ENCODE data around the gene RETREG2.

RETREG2 gene

GRCh38 chr2:219225350-219225749, 47.3 kb downstream of the RETREG2 start:
- Histone ChIP-seq H3K4me1 (ENCODE audit: control extremely low read depth in 1 of 4, control insufficient read depth in 4 of 4, insufficient read depth in 4 of 4, low read length in 3 of 4) (peaks cover 7 to 33% (median 29%) of the 10 kb centered on the region in 4 experiments), H3K36me3 (ENCODE audit: control insufficient read depth in 4 of 4, insufficient read depth in 4 of 4, low read length in 3 of 4) (peaks cover 20 to 64% (median 43%) of the 10 kb centered on the region in 4 experiments), H3K9me3 (ENCODE audit: control extremely low read depth in 1 of 5, control insufficient read depth in 4 of 5, insufficient read depth in 2 of 5, low read depth in 1 of 5, low read length in 4 of 5) (no peaks in the 10 kb centered on the region), H3K27ac (ENCODE audit: insufficient read depth in 1 of 2, low read depth in 1 of 2, low read length in 2 of 2, poor library complexity in 1 of 2, severe bottlenecking in 2 of 2) (no peak overlapping the region), H3K4me3 (ENCODE audit: control insufficient read depth in 1 of 7, extremely low read depth in 1 of 7, insufficient read depth in 4 of 7, low read depth in 2 of 7, low read length in 6 of 7) (no peak overlapping the region), H3K27me3 (replicated peaks in 2 of 5; ENCODE audit: control insufficient read depth in 4 of 5, insufficient read depth in 5 of 5, low read length in 4 of 5) (no peaks in the 10 kb centered on the region)
- WGBS (ENCODE audit: insufficient coverage): 37% methylated on average over 3 of the region's 3 CpGs
- peak in 1 of 3 donors; percentile 26 for DNase-seq
- POLR2A ChIA-PET: no interaction called here
- CTCF ChIA-PET: interaction anchor here (1.3 kb wide), 1 partner anchor 68 kb away, joined by 3 read pairs; no protein-coding TSS in a partner anchor

DNA sequence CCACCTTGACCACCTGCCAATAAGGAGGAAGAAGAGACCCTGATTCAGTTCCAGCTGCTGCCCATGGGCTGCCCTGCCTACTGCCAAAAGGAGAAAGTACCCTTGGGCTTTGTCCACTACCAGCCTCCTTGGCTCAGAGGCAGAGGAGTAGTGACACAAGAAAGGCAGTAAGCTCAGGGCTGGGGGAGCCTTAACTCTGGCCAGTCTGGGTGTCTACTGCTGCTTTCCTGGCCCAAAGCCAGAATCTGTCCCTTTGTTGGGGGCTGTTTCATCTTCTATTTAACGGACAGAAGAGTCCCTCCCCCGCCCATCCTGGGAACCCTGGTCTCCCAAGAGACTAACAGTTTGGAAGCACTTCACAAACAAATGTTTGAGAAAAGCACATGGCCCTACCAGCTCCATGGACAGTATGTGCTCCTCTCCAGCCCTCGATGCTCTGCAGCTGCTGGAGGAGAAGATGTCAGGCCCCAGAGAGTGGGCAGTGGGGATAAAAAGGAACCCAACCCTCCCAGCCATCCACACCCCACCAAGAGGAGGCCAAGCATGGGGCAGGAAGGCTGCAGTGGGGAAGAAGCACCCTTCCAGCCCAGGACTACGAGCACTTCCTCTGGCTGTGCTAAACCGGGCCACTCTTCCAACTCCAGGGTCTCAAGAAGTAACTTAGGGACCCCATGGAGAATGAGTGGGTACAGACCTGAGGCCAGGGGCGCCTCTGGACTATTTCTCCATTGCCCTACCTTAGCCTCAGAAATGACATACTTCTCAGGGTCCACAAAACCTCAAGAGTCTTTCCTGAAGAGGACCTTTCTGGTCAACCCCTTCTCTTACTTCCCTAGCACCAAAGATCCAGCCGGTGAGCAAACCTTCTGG, 50.2 kb downstream of the RETREG2 start:
- WGBS (ENCODE audit: insufficient coverage): 35% methylated on average over 6 of the region's 7 CpGs
- peaks cover 21 to 52% (median 31%) of the 10 kb centered on the region in 4 experiments for H3K36me3 ChIP-seq (ENCODE audit: control insufficient read depth in 4 of 4, insufficient read depth in 4 of 4, low read length in 3 of 4)
- CTCF ChIA-PET: interaction anchor here (1.5 to 5.2 kb wide), 5 partner anchors 13 to 198 kb away, joined by 3 to 41 read pairs (median 15); partner anchors contain the start of genes GLB1L, STK16, TUBA4A and TUBA4B

GRCh38 chr2:219228911-219229304, 50.8 kb downstream of the RETREG2 start:
- peak overlapping the region; percentile 85 to 90 for H3K27ac ChIP-seq (ENCODE audit: insufficient read depth in 1 of 2, low read depth in 1 of 2, low read length in 2 of 2, poor library complexity in 1 of 2, severe bottlenecking in 2 of 2)
- H3K27me3 ChIP-seq (replicated peaks in 2 of 5; ENCODE audit: control insufficient read depth in 4 of 5, insufficient read depth in 5 of 5, low read length in 4 of 5): no peaks in the 10 kb centered on the region
- H3K36me3 ChIP-seq (ENCODE audit: control insufficient read depth in 4 of 4, insufficient read depth in 4 of 4, low read length in 3 of 4): peaks cover 20 to 52% (median 31%) of the 10 kb centered on the region in 4 experiments
- POLR2A ChIA-PET: interaction anchor here (0.7 to 2.0 kb wide), 5 partner anchors 10 to 26 kb away, joined by 3 to 12 read pairs (median 4); partner anchors contain the start of genes ABCB6, GLB1L, STK16 and TUBA4A
- H3K4me1 ChIP-seq (ENCODE audit: control extremely low read depth in 1 of 4, control insufficient read depth in 4 of 4, insufficient read depth in 4 of 4, low read length in 3 of 4): peaks cover 10 to 41% (median 36%) of the 10 kb centered on the region in 4 experiments
- CTCF ChIA-PET: interaction anchor here (1.1 to 5.2 kb wide), 10 partner anchors 9 to 67 kb away, joined by 3 to 41 read pairs (median 6); partner anchors contain the start of genes GLB1L, STK16, TUBA4A and TUBA4B
- no peaks in the 10 kb centered on the region for H3K9me3 ChIP-seq (ENCODE audit: control extremely low read depth in 1 of 5, control insufficient read depth in 4 of 5, insufficient read depth in 2 of 5, low read depth in 1 of 5, low read length in 4 of 5)
- 1% methylated on average over 16 of the region's 19 CpGs for WGBS (ENCODE audit: insufficient coverage)
- peak overlapping the region; percentile 60 to 98 (median 91) for H3K4me3 ChIP-seq (ENCODE audit: control insufficient read depth in 1 of 7, extremely low read depth in 1 of 7, insufficient read depth in 4 of 7, low read depth in 2 of 7, low read length in 6 of 7)
- DNase-seq: no peak

More for the DNA sequence above, 50.2 kb downstream of the RETREG2 start:
- POLR2A ChIA-PET: interaction anchor here (0.6 to 2.0 kb wide), 5 partner anchors 9 to 415 kb away, joined by 3 to 12 read pairs (median 4); partner anchors contain the start of genes ABCB6, GLB1L, STK16 and TUBA4A
- Histone ChIP-seq H3K4me3 (ENCODE audit: control insufficient read depth in 1 of 7, extremely low read depth in 1 of 7, insufficient read depth in 4 of 7, low read depth in 2 of 7, low read length in 6 of 7) (peak overlapping the region; percentile 60 to 98 (median 91)), H3K4me1 (ENCODE audit: control extremely low read depth in 1 of 4, control insufficient read depth in 4 of 4, insufficient read depth in 4 of 4, low read length in 3 of 4) (peaks cover 10 to 41% (median 36%) of the 10 kb centered on the region in 4 experiments), H3K27me3 (replicated peaks in 2 of 5; ENCODE audit: control insufficient read depth in 4 of 5, insufficient read depth in 5 of 5, low read length in 4 of 5) (no peaks in the 10 kb centered on the region), H3K27ac (ENCODE audit: insufficient read depth in 1 of 2, low read depth in 1 of 2, low read length in 2 of 2, poor library complexity in 1 of 2, severe bottlenecking in 2 of 2) (peak overlapping the region; percentile 85 to 90), H3K9me3 (ENCODE audit: control extremely low read depth in 1 of 5, control insufficient read depth in 4 of 5, insufficient read depth in 2 of 5, low read depth in 1 of 5, low read length in 4 of 5) (no peaks in the 10 kb centered on the region)
- DNase-seq: no peak

DNA sequence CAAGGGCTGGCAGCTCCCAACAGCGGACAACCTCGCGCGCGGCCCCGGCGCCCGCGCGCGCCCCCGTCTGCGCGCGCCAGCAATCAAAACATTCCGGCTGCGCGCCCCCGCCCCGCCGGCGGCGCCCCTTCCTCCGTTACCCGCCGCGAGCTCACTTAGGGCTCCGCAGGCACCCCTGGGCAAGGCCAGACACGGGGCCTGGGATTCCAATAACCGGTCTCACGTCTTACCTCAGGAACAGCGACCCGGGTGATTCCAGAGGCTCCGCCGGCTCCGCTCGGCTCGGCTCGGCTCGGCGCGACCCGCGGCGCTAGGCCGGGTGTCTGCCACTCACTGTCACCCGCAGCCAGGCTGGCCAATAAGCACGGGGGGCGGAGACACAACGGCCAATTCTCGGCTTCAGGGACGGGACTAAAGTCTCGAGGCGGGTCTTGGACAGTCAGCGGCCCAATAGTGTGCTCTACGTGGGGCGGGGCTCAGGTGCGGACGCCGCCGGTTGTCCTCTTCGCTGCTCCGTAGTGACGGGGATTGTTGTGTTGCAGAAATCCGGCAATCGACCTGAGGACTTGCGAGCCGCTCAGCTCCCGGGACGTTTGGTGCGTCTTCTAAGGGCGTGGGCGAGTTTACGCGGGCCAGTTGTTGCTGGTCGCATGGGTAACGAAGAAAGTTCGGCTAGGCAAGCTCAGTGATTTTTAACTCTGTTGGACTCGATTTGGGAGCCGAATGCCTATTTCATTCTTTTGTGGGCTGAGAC, 51.4 kb downstream of the RETREG2 start, which contains the start of the genes ANKZF1 and ATG9A:
Gene ANKZF1, plus strand, starts transcription at position 502 of the 754 bp plus-strand sequence. CDS start 452 bp downstream, outside the sequence.
Gene ATG9A, minus strand, starts transcription at position 332 of the 754 bp plus-strand sequence. CDS start 1,612 bp downstream, outside the sequence.
- WGBS (ENCODE audit: insufficient coverage): under 1% methylated on average over 68 of the region's 80 CpGs
- peak; percentile 97 to 99 (median 99) for DNase-seq
- POLR2A ChIA-PET: interaction anchor here (0.7 to 2.0 kb wide), 9 partner anchors 11 to 65 kb away, joined by 3 to 12 read pairs (median 4); partner anchors contain the start of genes ABCB6, DNAJB2, GLB1L and STK16
- Histone ChIP-seq H3K27ac (ENCODE audit: insufficient read depth in 1 of 2, low read depth in 1 of 2, low read length in 2 of 2, poor library complexity in 1 of 2, severe bottlenecking in 2 of 2) (peak within 1 kb of the TSS; percentile 85 to 90), H3K27me3 (replicated peaks in 2 of 5; ENCODE audit: control insufficient read depth in 4 of 5, insufficient read depth in 5 of 5, low read length in 4 of 5) (no peaks in the 10 kb centered on the region), H3K36me3 (ENCODE audit: control insufficient read depth in 4 of 4, insufficient read depth in 4 of 4, low read length in 3 of 4) (peaks cover 20 to 52% (median 30%) of the 10 kb centered on the region in 4 experiments), H3K9me3 (ENCODE audit: control extremely low read depth in 1 of 5, control insufficient read depth in 4 of 5, insufficient read depth in 2 of 5, low read depth in 1 of 5, low read length in 4 of 5) (no peaks in the 10 kb centered on the region), H3K4me1 (ENCODE audit: control extremely low read depth in 1 of 4, control insufficient read depth in 4 of 4, insufficient read depth in 4 of 4, low read length in 3 of 4) (peaks cover 10 to 41% (median 36%) of the 10 kb centered on the region in 4 experiments), H3K4me3 (ENCODE audit: control insufficient read depth in 1 of 7, extremely low read depth in 1 of 7, insufficient read depth in 4 of 7, low read depth in 2 of 7, low read length in 6 of 7) (peak within 1 kb of the TSS; percentile 60 to 98 (median 91))
- CTCF ChIA-PET: interaction anchor here (0.9 to 5.2 kb wide), 11 partner anchors 10 to 66 kb away, joined by 3 to 41 read pairs (median 5); partner anchors contain the start of genes DNAJB2, GLB1L, STK16 and TUBA4A

- peak in 1 of 3 donors; percentile 39 for DNase-seq
These were observed 52.0 kb downstream of the RETREG2 start for GRCh38 chr2:219230059-219230540.

GRCh38 chr2:219234331-219234730, 56.3 kb downstream of the RETREG2 start:
- Histone ChIP-seq H3K4me3 (ENCODE audit: control insufficient read depth in 1 of 7, extremely low read depth in 1 of 7, insufficient read depth in 4 of 7, low read depth in 2 of 7, low read length in 6 of 7) (no peak overlapping the region), H3K9me3 (ENCODE audit: control extremely low read depth in 1 of 5, control insufficient read depth in 4 of 5, insufficient read depth in 2 of 5, low read depth in 1 of 5, low read length in 4 of 5) (no peaks in the 10 kb centered on the region), H3K27ac (ENCODE audit: insufficient read depth in 1 of 2, low read depth in 1 of 2, low read length in 2 of 2, poor library complexity in 1 of 2, severe bottlenecking in 2 of 2) (no peak overlapping the region), H3K36me3 (ENCODE audit: control insufficient read depth in 4 of 4, insufficient read depth in 4 of 4, low read length in 3 of 4) (peaks cover 32 to 75% (median 51%) of the 10 kb centered on the region in 4 experiments), H3K4me1 (ENCODE audit: control extremely low read depth in 1 of 4, control insufficient read depth in 4 of 4, insufficient read depth in 4 of 4, low read length in 3 of 4) (peaks cover 3 to 15% (median 12%) of the 10 kb centered on the region in 4 experiments), H3K27me3 (replicated peaks in 2 of 5; ENCODE audit: control insufficient read depth in 4 of 5, insufficient read depth in 5 of 5, low read length in 4 of 5) (no peaks in the 10 kb centered on the region)
- CTCF ChIA-PET: interaction anchor here (0.9 to 1.8 kb wide), 3 partner anchors 10 to 26 kb away, joined by 3 to 8 read pairs (median 3); partner anchors contain the start of genes GLB1L and STK16
- 100% methylated on average over 1 of the region's 3 CpGs for WGBS (ENCODE audit: insufficient coverage)
- POLR2A ChIA-PET: no interaction called here
- no peak for DNase-seq

More at GRCh38 chr2:219230059-219230540, 52.0 kb downstream of the RETREG2 start:
- 0% methylated on average over 21 of the region's 24 CpGs for WGBS (ENCODE audit: insufficient coverage)
- POLR2A ChIA-PET: interaction anchor here (1.0 to 2.0 kb wide), 6 partner anchors 11 to 65 kb away, joined by 3 to 12 read pairs (median 4); partner anchors contain the start of genes ABCB6, DNAJB2, GLB1L and STK16
- CTCF ChIA-PET: interaction anchor here (0.8 to 5.2 kb wide), 12 partner anchors 9 to 66 kb away, joined by 3 to 41 read pairs (median 4); partner anchors contain the start of genes DNAJB2, GLB1L, STK16 and TUBA4A
- peak overlapping the region; percentile 85 to 90 for H3K27ac ChIP-seq (ENCODE audit: insufficient read depth in 1 of 2, low read depth in 1 of 2, low read length in 2 of 2, poor library complexity in 1 of 2, severe bottlenecking in 2 of 2)
- peak overlapping the region; percentile 60 to 98 (median 91) for H3K4me3 ChIP-seq (ENCODE audit: control insufficient read depth in 1 of 7, extremely low read depth in 1 of 7, insufficient read depth in 4 of 7, low read depth in 2 of 7, low read length in 6 of 7)
- H3K4me1 ChIP-seq (ENCODE audit: control extremely low read depth in 1 of 4, control insufficient read depth in 4 of 4, insufficient read depth in 4 of 4, low read length in 3 of 4): peaks cover 9 to 38% (median 35%) of the 10 kb centered on the region in 4 experiments
- H3K9me3 ChIP-seq (ENCODE audit: control extremely low read depth in 1 of 5, control insufficient read depth in 4 of 5, insufficient read depth in 2 of 5, low read depth in 1 of 5, low read length in 4 of 5): no peaks in the 10 kb centered on the region
- H3K27me3 ChIP-seq (replicated peaks in 2 of 5; ENCODE audit: control insufficient read depth in 4 of 5, insufficient read depth in 5 of 5, low read length in 4 of 5): no peaks in the 10 kb centered on the region
- peaks cover 19 to 52% (median 30%) of the 10 kb centered on the region in 4 experiments for H3K36me3 ChIP-seq (ENCODE audit: control insufficient read depth in 4 of 4, insufficient read depth in 4 of 4, low read length in 3 of 4)
